ENCODE results near the gene GCN1.
A peak's percentile ranks its signal among the peaks of the same experiment; 100 is the strongest.

The GCN1 gene

GRCh38 chr12:120183211-120183631, 11.3 kb downstream of the GCN1 start:
- no peak for TF ChIP-seq CTCF (IDR thresholded peaks at IDR 0.05; ENCODE audit: low read depth, low read length)
- peak; percentile 31 for DNase-seq (ENCODE audit: extremely low read depth, low read depth)

DNA sequence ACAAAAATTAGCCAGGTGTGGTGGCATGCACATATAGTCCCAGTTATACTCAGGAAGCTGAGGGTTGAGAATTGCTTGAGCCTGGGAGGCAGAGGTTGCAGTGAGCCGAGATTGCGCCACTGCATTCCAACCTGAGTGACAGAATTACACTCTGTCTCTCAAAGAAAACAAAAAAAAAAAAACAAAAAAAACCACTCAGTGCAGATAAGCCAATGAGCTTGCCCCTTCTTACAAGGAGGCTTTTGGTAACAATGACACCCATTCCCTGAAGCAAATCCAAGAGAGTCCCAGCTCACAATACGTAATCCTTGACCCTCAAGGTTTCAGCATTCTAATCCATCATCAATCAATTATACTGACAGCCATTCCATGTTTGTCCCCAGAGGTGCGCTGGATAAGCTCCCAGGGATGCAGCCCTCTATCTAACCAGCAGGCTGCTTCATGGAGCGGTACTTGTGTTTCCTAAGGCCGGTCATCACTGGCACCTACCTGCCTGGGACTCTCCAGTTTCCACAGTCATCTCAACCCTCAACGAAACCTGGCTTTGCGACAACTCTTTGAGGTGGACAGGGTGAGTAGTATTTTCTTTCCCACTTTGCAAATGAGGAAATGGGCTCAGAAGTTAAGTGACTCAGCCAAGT, 12.4 kb downstream of the GCN1 start:
- TF ChIP-seq CTCF (IDR thresholded peaks at IDR 0.05; ENCODE audit: low read depth, low read length): no peak
- no peak for DNase-seq (ENCODE audit: extremely low read depth, low read depth)

DNA sequence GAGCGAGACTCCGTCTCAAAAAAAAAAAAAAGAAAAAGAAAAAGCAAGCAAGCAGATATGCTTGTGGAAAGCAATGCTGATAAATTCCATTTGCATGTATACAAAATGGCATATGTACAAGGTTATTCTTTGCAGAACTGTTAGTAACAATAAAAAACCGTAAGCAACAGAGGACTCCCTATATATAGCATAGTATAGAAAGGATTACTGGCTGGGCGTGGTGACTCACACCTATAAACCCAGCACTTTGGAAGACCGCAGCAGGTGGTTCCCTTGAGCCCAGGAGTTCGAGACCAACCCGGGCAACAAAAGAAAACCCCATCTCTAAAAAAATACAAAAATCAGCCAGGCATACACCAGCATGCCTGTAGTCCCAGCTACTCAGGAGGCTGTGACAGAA, 13.5 kb downstream of the GCN1 start:
- DNase-seq (ENCODE audit: extremely low read depth, low read depth): no peak
- TF ChIP-seq CTCF (IDR thresholded peaks at IDR 0.05; ENCODE audit: low read depth, low read length): no peak

DNA sequence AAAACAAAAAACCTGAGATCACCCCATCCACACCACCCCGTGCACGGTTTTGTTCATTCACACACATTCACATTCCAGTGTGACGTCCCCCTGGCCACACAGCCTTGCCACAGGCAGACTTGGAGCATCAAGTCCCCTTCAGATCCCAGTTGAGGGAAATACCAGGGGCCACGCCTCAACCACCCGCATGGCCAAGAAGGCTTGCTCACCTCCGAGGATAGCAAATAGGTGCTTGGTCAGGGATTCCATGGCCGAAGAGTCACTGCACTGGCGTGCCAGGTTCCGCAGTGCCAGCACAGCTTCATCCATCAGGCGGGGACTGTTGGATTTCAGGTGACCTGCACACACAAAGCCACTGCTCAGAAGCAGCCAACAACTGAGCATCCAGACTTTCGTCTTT, 19.0 kb downstream of the GCN1 start:
- DNase-seq (ENCODE audit: extremely low read depth, low read depth): no peak
- no peak for TF ChIP-seq CTCF (IDR thresholded peaks at IDR 0.05; ENCODE audit: low read depth, low read length)

GRCh38 chr12:120175062-120175461, 19.5 kb downstream of the GCN1 start:
- no peak for DNase-seq (ENCODE audit: extremely low read depth, low read depth)
- no peak for TF ChIP-seq CTCF (IDR thresholded peaks at IDR 0.05; ENCODE audit: low read depth, low read length)

DNA sequence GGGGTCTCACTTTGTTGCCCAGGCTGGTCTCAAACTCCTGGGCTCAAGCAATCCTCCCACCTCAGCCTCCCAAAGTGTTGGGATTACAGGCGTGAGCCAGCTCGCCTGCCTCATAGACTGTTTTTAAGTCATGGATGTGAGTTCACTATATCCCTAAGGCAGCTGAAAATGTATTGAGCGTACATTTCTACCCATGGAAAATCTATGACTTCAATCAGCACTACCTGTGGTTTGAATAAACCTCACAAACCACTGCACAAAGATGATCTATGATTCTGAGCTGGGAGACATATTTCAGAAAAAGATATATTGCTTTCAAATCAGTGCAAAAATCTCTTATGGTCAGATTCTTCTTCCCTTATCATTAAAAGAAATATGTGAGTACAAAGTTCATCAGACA, 22.5 kb downstream of the GCN1 start:
- no peak for TF ChIP-seq CTCF (IDR thresholded peaks at IDR 0.05; ENCODE audit: low read depth, low read length)
- no peak for DNase-seq (ENCODE audit: extremely low read depth, low read depth)

DNA sequence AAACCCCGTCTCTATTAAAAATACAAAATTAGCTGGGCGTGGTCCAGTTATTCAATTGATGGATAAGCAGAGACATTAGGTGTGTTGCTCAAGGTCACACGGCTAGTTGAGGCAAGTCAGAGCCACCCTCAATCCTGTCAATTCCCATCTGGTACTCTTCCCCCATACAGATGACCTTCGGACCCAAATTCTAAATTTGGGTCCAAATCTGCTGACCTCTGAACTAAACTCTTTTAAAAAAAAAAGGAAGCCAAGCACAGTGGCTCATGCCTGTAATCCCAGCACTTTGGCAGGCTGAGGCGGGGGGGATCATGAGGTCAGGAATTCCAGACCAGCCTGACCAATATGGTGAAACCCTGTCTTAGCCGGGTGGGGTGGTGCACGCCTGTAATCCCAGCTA, 23.9 kb downstream of the GCN1 start:
- DNase-seq (ENCODE audit: extremely low read depth, low read depth): no peak
- no peak for TF ChIP-seq CTCF (IDR thresholded peaks at IDR 0.05; ENCODE audit: low read depth, low read length)
